ENCODE measurements around the gene ADAP2. TPM values are rescaled to one million over a fixed set of nuclear protein-coding genes. Genes with fewer than 3 reads are reported as not detected.

The ADAP2 gene
- total RNA-seq, 2 experiments from 2014 or later = 1.4 to 2.6 TPM

- ChIA-PET POLR2A (no interaction called here), CTCF (ENCODE audit: unreplicated experiment) (no interaction called here)
- intact Hi-C loops (cut with micrococcal nuclease; ENCODE audit: unreplicated experiment) = no loop called here
- Histone ChIP-seq H2AFZ (ENCODE audit: low read length) (no peak overlapping the region), H3K9me2 (ENCODE audit: insufficient read depth, low read length) (no peaks in the 10 kb centered on the region), H3K27ac (ENCODE audit: low read depth, low read length, poor library complexity, severe bottlenecking) (no peak overlapping the region), H3K4me1 (ENCODE audit: insufficient read depth, low read length, poor library complexity, severe bottlenecking) (peaks cover 7% of the 10 kb centered on the region), H3K79me2 (ENCODE audit: insufficient read depth, low read depth, low read length) (no peaks in the 10 kb centered on the region), H3K9me3 (ENCODE audit: low read length) (no peaks in the 10 kb centered on the region), H3K4me2 (ENCODE audit: low read length) (peak overlapping the region; percentile 79), H3K36me3 (ENCODE audit: insufficient read depth, low read length) (no peaks in the 10 kb centered on the region), H3K4me3 (ENCODE audit: low read depth, low read length, poor library complexity, severe bottlenecking) (no peak overlapping the region), H4K20me1 (ENCODE audit: insufficient read depth, low read length) (no peaks in the 10 kb centered on the region)
- TF ChIP-seq EZH2phosphoT487 (IDR thresholded peaks at IDR 0.05; ENCODE audit: borderline replicate concordance, low read depth, low read length) (no peak), CTCF (conservative IDR thresholded peaks at IDR 0.05; ENCODE audit: low read length) (no peak)
- no peak for DNase-seq (ENCODE audit: low spot score)
- BruUV-seq (replicated peaks) = no TSS peak
Measured at GRCh38 chr17:30920683-30921543, 832 bp upstream of the ADAP2 start.

- ChIA-PET CTCF (ENCODE audit: unreplicated experiment) (no interaction called here), POLR2A (no interaction called here)
- Histone ChIP-seq H3K4me1 (ENCODE audit: insufficient read depth, low read length, poor library complexity, severe bottlenecking) (peaks cover 7% of the 10 kb centered on the region), H3K9me3 (ENCODE audit: low read length) (no peaks in the 10 kb centered on the region), H3K9me2 (ENCODE audit: insufficient read depth, low read length) (no peaks in the 10 kb centered on the region), H3K4me2 (ENCODE audit: low read length) (peak overlapping the region; percentile 79; the same call in 1 of the 2 replicates), H3K27ac (ENCODE audit: low read depth, low read length, poor library complexity, severe bottlenecking) (no peak overlapping the region), H2AFZ (ENCODE audit: low read length) (no peak overlapping the region), H3K36me3 (ENCODE audit: insufficient read depth, low read length) (no peaks in the 10 kb centered on the region), H3K79me2 (ENCODE audit: insufficient read depth, low read depth, low read length) (no peaks in the 10 kb centered on the region), H3K4me3 (ENCODE audit: low read depth, low read length, poor library complexity, severe bottlenecking) (no peak overlapping the region), H4K20me1 (ENCODE audit: insufficient read depth, low read length) (no peaks in the 10 kb centered on the region)
- DNase-seq (ENCODE audit: low spot score) = no peak
- BruUV-seq (replicated peaks) = no TSS peak
- TF ChIP-seq EZH2phosphoT487 (IDR thresholded peaks at IDR 0.05; ENCODE audit: borderline replicate concordance, low read depth, low read length) (no peak; the same call in 1 of the 2 replicates), CTCF (conservative IDR thresholded peaks at IDR 0.05; ENCODE audit: low read length) (no peak)
- intact Hi-C loops (cut with micrococcal nuclease; ENCODE audit: unreplicated experiment) = no loop called here
Measured at GRCh38 chr17:30922235-30923030, 688 bp downstream of the ADAP2 start.
